ENCODE results near the gene NR2E3.
A peak's percentile ranks its signal among the peaks of the same experiment; 100 is the strongest.

The NR2E3 gene

GRCh38 chr15:71792521-71792920, 17.8 kb upstream of the NR2E3 start:
- no peak for DNase-seq

GRCh38 chr15:71798641-71799040, 11.7 kb upstream of the NR2E3 start:
- no peak for DNase-seq

GRCh38 chr15:71800190-71800589, 10.2 kb upstream of the NR2E3 start:
- DNase-seq: no peak

- DNase-seq: no peak
These were observed 9.3 kb upstream of the NR2E3 start for GRCh38 chr15:71800835-71801745.

- no peak for DNase-seq
These were observed 8.3 kb upstream of the NR2E3 start for GRCh38 chr15:71801935-71802655.

- peak; percentile 5 for DNase-seq
These were observed 7.6 kb upstream of the NR2E3 start for GRCh38 chr15:71802770-71803169.

GRCh38 chr15:71804226-71804625, 6.1 kb upstream of the NR2E3 start:
- no peak for DNase-seq

- DNase-seq: no peak
These were observed 5.5 kb upstream of the NR2E3 start for GRCh38 chr15:71804695-71805470.

- DNase-seq: no peak
These were observed 3.9 kb upstream of the NR2E3 start for GRCh38 chr15:71806452-71806931.

- no peak for DNase-seq
These were observed 3.2 kb upstream of the NR2E3 start for GRCh38 chr15:71807125-71807629.

- DNase-seq: no peak
These were observed 2.7 kb upstream of the NR2E3 start for GRCh38 chr15:71807691-71808091.

GRCh38 chr15:71808311-71809020, 1.9 kb upstream of the NR2E3 start:
- no peak for DNase-seq

- DNase-seq: no peak
These were observed 1.0 kb upstream of the NR2E3 start for GRCh38 chr15:71809346-71809745.

- no peak for DNase-seq
These were observed 832 bp downstream of the NR2E3 start for GRCh38 chr15:71811036-71811736.

GRCh38 chr15:71811752-71812735, 1.7 kb downstream of the NR2E3 start:
- DNase-seq: no peak

GRCh38 chr15:71812966-71813722, 2.8 kb downstream of the NR2E3 start:
- no peak for DNase-seq

GRCh38 chr15:71813723-71814470, 3.5 kb downstream of the NR2E3 start:
- DNase-seq: no peak

GRCh38 chr15:71815301-71815700, 4.9 kb downstream of the NR2E3 start:
- no peak for DNase-seq

GRCh38 chr15:71817351-71817750, 7.0 kb downstream of the NR2E3 start:
- DNase-seq: no peak

Data from stimulated activated CD4-positive, alpha-beta T cell treated with anti-CD3 and anti-CD28 coated beads, Interleukin-12 subunit alpha, Interleukin-12 subunit beta, amount 100 ng/mL, for 4 hours (primary cell).